ENCODE measurements around the gene ZNF425.
"Not testable (repeated sequence)": the region's sequence is repeated elsewhere in the genome, so short reads cannot be mapped to it uniquely, and the experiment has no call there.

The ZNF425 gene

DNA sequence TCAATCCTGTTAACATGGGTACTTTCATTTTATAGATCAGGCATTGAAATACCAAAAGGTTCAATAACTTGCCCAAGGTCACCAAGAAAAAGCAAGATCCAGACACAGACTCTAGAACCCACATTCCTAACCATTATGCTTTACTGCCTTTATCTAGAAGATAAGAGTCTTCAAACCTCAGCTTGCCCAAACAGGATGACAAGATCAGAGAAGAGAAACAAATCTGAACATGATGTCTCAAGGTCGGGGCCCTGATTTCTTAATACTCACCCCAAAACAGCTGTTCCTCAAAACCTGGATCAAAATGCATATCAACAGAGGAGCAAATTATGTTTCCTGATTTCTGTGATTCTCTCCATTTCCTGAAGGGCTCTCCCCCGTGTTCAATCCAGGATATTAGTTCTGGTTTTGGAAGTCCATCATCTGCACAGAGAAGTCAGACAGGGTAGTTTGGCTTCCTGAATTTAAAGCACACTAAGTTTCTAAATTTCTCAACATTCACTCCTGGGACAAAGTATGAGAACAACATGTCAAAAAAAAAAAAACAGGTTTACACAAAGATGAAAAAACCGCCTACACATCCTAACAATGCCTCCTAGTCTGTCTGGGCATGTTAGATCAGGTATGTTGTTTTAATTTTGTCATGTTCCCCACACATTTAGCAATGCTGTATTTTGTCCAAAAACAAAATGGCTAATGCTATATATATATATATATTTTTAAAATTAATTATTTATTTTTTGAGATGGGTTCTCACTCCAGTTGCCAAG is 51.8 kb downstream of the ZNF425 start:
- no peak for DNase-seq (ENCODE audit: low read depth in 2 of 2)

DNA sequence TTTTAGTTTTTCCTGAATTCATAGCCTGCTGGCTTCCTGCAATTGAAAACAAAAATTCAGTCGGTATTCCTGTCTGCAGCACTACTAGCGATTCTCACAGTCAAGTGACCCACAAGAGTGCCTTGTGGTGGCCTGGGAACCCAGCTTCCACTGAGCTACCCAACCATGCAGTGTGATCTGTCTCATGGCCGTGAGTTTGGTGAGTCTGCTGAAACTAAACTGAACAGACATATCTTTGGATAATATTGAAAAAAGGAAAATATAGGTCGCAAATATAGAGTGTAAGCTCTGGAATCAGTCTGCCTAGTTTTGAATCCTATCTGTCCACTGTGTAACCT is 53.7 kb downstream of the ZNF425 start:
- no peak for DNase-seq (ENCODE audit: low read depth in 2 of 2)

DNA sequence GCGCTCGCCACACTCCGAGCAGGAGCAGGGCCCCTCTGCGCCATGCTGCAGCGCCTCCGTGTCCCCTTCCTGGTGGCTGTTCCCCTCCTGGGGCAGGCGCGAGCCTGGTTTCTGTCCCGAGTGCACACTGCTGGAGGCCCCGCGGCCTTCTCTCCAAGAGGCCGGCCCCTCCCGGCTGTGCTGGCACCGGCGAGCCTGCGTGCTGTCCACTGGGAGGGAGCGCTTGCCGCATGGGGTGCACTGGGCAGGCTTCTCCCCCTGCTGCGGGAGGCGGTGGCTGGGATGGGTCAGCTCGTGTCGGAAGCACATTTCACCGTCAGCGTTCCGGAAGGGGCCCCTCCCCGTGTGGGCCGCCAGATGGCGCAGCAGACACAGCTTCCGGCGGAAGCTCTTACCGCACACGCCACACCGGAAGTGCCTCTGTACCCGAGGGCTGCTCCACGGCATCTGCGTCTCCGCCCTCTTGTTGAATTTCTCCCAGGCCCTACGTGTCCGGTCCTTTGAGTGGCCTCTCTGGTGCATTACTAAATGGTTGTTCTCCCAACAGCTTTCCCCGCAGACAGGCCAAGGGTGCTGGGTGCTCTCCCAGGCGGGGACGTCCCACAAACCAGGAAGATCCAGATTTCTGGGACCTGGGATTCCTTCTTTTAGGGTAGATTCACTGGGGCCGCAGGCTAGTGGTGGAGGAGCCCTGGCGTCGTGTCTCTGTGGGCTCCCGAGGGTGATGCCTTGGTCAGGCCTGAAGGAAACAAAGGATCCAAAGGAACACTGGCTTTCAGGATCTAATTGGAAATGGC is 54.3 kb downstream of the ZNF425 start:
- peak; percentile 28 to 35 for DNase-seq (ENCODE audit: low read depth in 2 of 2)

DNA sequence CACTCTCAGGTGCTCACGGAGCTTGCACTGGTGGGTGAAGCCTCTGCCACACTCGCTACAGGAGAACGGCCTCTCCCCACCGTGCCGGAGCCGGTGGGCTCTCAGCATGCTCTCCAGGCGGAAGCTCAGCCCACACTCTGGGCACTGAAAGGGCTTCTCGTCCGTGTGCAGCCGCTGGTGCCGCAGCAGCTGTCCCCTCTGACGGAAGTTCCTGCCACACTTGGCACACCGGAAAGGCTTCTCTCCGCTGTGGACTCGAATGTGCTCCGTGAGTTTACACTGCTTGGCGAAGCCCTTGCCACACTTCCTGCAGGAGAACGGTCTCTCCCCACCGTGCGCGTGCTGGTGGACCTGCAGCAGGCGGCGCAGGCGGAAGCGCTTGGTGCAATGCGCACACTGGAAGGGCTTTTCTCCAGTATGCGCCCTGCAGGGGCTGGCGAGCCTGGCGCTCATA is 54.9 kb downstream of the ZNF425 start:
- DNase-seq (ENCODE audit: low read depth in 2 of 2), result no peak

DNA sequence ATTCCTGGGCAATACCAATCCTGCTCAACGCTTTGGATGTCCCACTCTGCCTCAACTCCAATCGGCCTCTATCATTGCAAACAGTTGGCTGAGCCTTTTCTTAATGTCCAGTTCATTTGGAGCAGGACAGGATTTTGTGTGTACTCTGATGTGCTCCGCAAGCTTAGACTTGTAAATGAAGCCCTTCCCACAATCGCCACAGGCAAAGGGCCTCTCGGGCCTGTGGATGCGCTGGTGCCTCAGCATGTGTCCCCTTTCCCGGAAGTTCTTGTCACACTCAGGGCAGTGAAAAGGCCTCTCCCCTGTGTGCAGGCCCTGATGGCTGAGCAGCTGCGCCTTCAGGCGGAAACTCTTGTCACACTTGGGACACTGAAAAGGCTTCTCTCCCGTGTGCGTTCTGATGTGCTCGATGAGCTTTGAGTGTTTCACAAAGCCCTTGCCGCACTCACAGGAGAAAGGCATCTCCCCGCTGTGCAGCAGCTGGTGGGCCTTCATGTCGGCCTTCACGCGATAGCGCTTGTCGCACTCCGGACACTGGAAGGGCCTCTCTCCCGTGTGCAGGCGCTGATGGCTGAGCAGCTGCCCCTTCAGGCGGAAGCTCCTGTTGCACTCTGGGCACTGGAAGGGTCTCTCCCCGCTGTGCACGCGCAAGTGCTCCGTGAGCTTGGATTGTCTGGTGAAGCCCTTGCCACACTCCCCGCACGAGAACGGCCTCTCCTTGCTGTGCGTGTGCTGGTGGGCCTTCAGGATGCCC is 55.6 kb downstream of the ZNF425 start:
- no peak for DNase-seq (ENCODE audit: low read depth in 2 of 2)

DNA sequence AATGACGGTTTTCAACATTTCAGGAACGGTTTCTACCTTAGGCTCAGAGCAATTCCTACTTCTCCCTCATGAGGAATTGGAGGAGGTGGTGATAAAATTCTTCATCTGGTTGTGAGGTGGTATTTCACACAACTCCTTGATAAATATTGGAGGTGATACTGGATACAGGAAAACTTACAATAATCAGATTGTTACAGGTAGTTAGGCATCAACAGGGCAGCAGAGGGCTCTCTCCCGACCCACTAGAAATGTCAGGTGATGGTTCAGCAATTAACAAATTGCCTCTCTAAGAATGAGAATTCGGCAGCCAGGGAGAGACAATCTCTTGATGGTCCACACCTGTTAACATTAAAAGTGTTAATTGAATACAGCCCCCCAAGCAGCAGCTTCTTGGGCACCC is 58.3 kb downstream of the ZNF425 start:
- DNase-seq (ENCODE audit: low read depth in 2 of 2), result no peak

DNA sequence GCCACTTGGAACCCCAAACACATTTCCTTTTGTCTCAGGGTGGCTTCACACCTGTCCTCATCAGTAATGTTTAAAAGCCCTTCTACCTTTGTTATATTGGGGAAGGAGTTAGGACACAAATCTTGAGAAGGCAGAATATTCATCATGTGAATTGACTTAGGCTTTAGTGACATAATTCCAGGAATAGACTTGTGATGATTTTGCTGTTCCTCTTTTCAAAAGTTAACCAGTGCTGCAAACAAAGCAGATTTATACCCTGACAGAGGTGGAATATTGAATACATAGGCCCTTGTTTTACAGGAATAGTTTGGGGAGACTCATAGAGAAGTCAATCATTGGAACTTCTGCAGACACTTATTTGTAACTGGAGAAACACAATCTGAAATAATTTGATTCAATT is 62.6 kb downstream of the ZNF425 start:
- no peak for DNase-seq (ENCODE audit: low read depth in 2 of 2)

DNA sequence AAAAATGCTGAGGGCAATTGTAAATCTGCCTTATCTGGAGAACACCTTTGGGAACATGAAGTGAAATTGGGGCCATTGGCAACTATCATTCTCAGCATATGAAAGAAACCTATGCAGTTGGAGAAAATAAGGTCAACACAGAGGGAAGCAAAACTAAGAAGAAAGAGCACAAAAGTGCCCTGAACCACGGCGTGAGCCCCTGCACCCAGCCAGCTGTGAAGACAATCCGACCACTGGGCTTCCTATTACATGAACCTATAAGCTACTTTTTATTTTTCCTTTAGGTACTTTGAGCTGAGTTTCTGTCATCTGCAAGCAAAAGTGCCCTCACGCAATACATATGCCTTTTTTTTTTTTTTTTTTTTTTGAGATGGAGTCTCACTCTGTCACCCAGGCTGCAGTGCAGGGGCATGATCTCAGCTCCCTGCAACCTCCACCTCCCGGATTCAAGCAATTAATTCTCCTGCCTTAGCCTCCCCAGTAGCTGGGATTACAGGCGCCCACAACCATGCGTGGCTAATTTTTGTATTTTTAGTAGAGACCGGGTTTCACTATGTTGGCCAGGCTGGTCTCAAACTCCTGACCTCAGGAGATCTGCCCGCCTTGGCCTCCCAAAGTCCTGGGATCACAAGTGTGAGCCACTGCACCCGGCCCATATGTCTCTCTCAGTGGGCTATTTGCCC is 63.8 kb downstream of the ZNF425 start:
- not testable (repeated sequence) for DNase-seq (ENCODE audit: low read depth in 2 of 2)

DNA sequence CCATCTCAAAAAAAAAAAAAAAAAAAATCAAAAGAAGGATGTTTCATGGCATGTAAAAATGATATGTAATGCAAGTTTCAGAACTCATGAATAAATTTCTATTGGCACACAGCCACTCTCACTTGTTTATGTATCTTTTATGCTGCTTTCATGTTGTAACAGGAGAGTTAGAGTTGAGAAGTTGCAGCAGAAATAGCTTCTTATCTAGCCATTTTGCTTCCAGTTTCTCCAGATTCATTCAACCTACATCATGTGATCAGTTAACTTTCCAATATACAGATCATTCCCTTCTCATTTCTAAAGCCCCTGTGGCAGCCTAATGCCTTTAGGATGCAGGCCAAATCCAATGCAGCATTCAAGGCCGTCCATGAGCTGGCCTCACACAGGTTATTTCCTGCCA is 66.0 kb downstream of the ZNF425 start:
- no peak for DNase-seq (ENCODE audit: low read depth in 2 of 2)

DNA sequence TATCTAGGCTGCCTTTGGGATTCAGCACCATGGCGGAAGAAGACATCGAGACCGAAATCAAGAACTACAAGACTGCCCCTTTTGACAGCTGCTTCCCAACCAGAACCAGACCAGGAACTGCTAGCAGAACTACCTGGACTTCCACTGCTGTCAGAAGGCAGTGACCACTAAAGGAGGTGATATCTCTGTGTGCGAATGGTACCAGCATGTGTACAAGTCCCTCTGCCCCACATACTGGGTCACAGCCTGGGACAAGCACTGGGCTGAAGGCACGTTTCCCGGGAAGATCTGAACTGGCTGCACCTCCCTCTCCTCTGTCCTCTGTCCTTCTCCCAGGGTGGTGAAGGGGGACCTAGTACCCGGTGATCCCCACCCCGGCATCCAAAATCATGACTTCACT is 72.2 kb downstream of the ZNF425 start:
- DNase-seq (ENCODE audit: low read depth in 2 of 2), result no peak

DNA sequence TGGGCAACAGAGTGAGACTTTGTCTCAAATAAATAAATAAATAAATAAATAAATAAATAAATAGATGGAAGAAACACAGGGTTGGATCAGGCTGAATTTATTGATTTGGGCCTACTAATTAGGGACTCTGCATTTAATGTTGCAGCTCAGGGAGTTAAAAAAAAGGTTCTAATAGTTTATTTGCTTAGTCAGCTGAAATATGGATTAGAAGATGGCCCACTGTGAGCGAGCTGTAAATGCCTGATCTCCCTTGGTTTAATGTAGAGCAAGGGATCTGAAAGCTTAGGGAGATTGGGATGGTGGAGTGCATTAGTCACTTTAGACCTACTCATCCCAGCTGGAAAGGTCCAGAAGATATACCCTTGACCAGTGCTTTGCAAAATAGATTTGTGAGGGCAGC is 72.7 kb downstream of the ZNF425 start:
- DNase-seq (ENCODE audit: low read depth in 2 of 2), result no peak

Data from stimulated activated CD8-positive, alpha-beta memory T cell treated with anti-CD3 and anti-CD28 coated beads, Interleukin-15, amount 100 ng/mL, for 48 hours (primary cell).